Trophoblast cell (in vitro differentiated cells and primary cell): ENCODE measurements around the gene DCLK2.

Experiments
- DNase-seq, 2 donors: peaks; one replicate each; pipeline ENCODE4 v3.0.0-alpha.2; 2016
- H2AFZ ChIP-seq: 2 replicates; pipeline ENCODE4 v1.6.1; 2013; ENCODE audit warnings: low read length, moderate library complexity, mild to moderate bottlenecking; ENCODE audit not compliant: insufficient read depth, poor library complexity
- H2AK5ac ChIP-seq: 2 replicates; pipeline ENCODE4 v1.6.1; 2013; ENCODE audit warnings: mild to moderate bottlenecking, low read length
- H2BK120ac ChIP-seq: 2 replicates; pipeline ENCODE4 v1.6.1; 2013; ENCODE audit warnings: low read length, mild to moderate bottlenecking, moderate library complexity; ENCODE audit not compliant: insufficient read depth, poor library complexity
- H2BK12ac ChIP-seq: 2 replicates; pipeline ENCODE4 v1.6.1; 2013; ENCODE audit warnings: mild to moderate bottlenecking, low read length, moderate library complexity
- H2BK5ac ChIP-seq: 2 replicates; pipeline ENCODE4 v1.6.1; 2013; ENCODE audit warnings: low read length, low read depth, moderate library complexity, mild to moderate bottlenecking; ENCODE audit not compliant: poor library complexity
- H3K14ac ChIP-seq: 2 replicates; pipeline ENCODE4 v1.6.1; 2013; ENCODE audit warnings: mild to moderate bottlenecking, low read length
- H3K18ac ChIP-seq: 2 replicates; pipeline ENCODE4 v1.6.1; 2013; ENCODE audit warnings: mild to moderate bottlenecking, low read length
- H3K23ac ChIP-seq: 2 replicates; pipeline ENCODE4 v1.6.1; 2013; ENCODE audit warnings: low read length
- H3K27ac ChIP-seq: 2 replicates; pipeline ENCODE4 v1.5.1; 2013; ENCODE audit warnings: low read depth, mild to moderate bottlenecking, inconsistent platforms, low read length, moderate library complexity
- H3K27me3 ChIP-seq: 2 replicates; pipeline ENCODE4 v1.6.1; 2013; ENCODE audit warnings: inconsistent platforms, mild to moderate bottlenecking, low read length, moderate library complexity; ENCODE audit not compliant: insufficient read depth
- H3K36me3 ChIP-seq, 2 experiments: 1 replicate in 1 of 2; 2 replicates in 1 of 2; pipeline ENCODE4 v1.6.1; 2013; ENCODE audit warnings: low read length in 2 of 2, mild to moderate bottlenecking in 2 of 2, moderate library complexity in 1 of 2; ENCODE audit not compliant: insufficient read depth in 2 of 2, control insufficient read depth in 1 of 2
- H3K4ac ChIP-seq: 2 replicates; pipeline ENCODE4 v1.6.1; 2013; ENCODE audit warnings: low read depth, mild to moderate bottlenecking, low read length, moderate library complexity
- H3K4me1 ChIP-seq, 2 experiments: 1 replicate in 1 of 2; 2 replicates in 1 of 2; pipeline ENCODE4 v1.6.1; 2013; ENCODE audit warnings: low read length in 2 of 2, mild to moderate bottlenecking in 2 of 2, moderate library complexity in 1 of 2; ENCODE audit not compliant: insufficient read depth in 2 of 2, control insufficient read depth in 1 of 2
- H3K4me2 ChIP-seq: 2 replicates; pipeline ENCODE4 v1.6.1; 2013; ENCODE audit warnings: inconsistent platforms, mild to moderate bottlenecking, low read length, moderate library complexity
- H3K4me3 ChIP-seq: 2 replicates; pipeline ENCODE4 v1.5.1; 2013; ENCODE audit warnings: mild to moderate bottlenecking, low read depth, low read length, inconsistent platforms
- H3K79me1 ChIP-seq: one replicate; pipeline ENCODE4 v1.6.1; 2013; ENCODE audit warnings: low read length
- H3K79me2 ChIP-seq: 2 replicates; pipeline ENCODE4 v1.6.1; 2013; ENCODE audit warnings: low read length, mild to moderate bottlenecking; ENCODE audit not compliant: control insufficient read depth, insufficient read depth, poor library complexity
- H3K9ac ChIP-seq: 2 replicates; pipeline ENCODE4 v1.6.1; 2013; ENCODE audit warnings: mild to moderate bottlenecking, low read length
- H3K9me3 ChIP-seq: 2 replicates; pipeline ENCODE4 v1.6.1; 2013; ENCODE audit warnings: low read depth, mild to moderate bottlenecking, control low read depth, inconsistent platforms, low read length; ENCODE audit not compliant: insufficient read depth
- H4K12ac ChIP-seq: 2 replicates; pipeline ENCODE4 v1.6.1; 2013; ENCODE audit warnings: low read depth, mild to moderate bottlenecking, low read length, moderate library complexity
- H4K8ac ChIP-seq: 2 replicates; pipeline ENCODE4 v1.6.1; 2013; ENCODE audit warnings: low read depth, mild to moderate bottlenecking, low read length, moderate library complexity
- H4K91ac ChIP-seq: one replicate; pipeline ENCODE4 v1.6.1; 2013; ENCODE audit warnings: low read depth, mild to moderate bottlenecking, low read length, moderate library complexity
- WGBS: extraction: QIAGEN DNeasy Blood & Tissue Kit; methylation state at CpG from one replicate; pipeline ENCODE4 v1.1.7; 2013; ENCODE audit warnings: missing lambda C conversion rate; ENCODE audit not compliant: insufficient read length, insufficient coverage; ENCODE audit errors: extremely low coverage; 5-methylcytosine and 5-hydroxymethylcytosine counted together

DCLK2 gene

GRCh38 chr4:150136481-150136880 lies 58.2 kb downstream of the DCLK2 start:
- Histone ChIP-seq H3K79me2 (no peaks in the 10 kb centered on the region), H4K12ac (no peak overlapping the region), H3K79me1 (no peaks in the 10 kb centered on the region)

GRCh38 chr4:150139297-150139865 lies 61.1 kb downstream of the DCLK2 start:
- Histone ChIP-seq H3K18ac (no peak overlapping the region), H3K9ac (peak overlapping the region; percentile 40), H3K4ac (no peak overlapping the region), H2BK5ac (no peak overlapping the region), H4K12ac (no peak overlapping the region), H3K27ac (no peak overlapping the region), H3K27me3 (no peaks in the 10 kb centered on the region), H3K9me3 (no peaks in the 10 kb centered on the region), H2BK12ac (no peak overlapping the region), H3K14ac (no peak overlapping the region), H3K79me2 (no peaks in the 10 kb centered on the region), H3K23ac (peak overlapping the region; percentile 49), H2AK5ac (no peak overlapping the region), H3K4me2 (no peak overlapping the region), H3K4me3 (no peak overlapping the region), H3K4me1 (no peaks in the 10 kb centered on the region), H3K79me1 (no peaks in the 10 kb centered on the region), H2AFZ (no peak overlapping the region), H2BK120ac (no peak overlapping the region), H4K8ac (no peak overlapping the region), H4K91ac (no peak overlapping the region), H3K36me3 (no peaks in the 10 kb centered on the region)
- no peak for DNase-seq
- no CpG with 5 or more reads among the region's 4 CpGs for WGBS

More at GRCh38 chr4:150136481-150136880, 58.2 kb downstream of the DCLK2 start:
- no peak for DNase-seq
- H2BK12ac ChIP-seq = no peak overlapping the region
- H4K8ac ChIP-seq = no peak overlapping the region
- no peak overlapping the region for H3K27ac ChIP-seq
- no peaks in the 10 kb centered on the region for H3K36me3 ChIP-seq
- H2AK5ac ChIP-seq = no peak overlapping the region
- no peak overlapping the region for H3K9ac ChIP-seq
- H3K27me3 ChIP-seq = no peaks in the 10 kb centered on the region
- H4K91ac ChIP-seq = no peak overlapping the region
- no peak overlapping the region for H3K14ac ChIP-seq
- no peak overlapping the region for H2BK120ac ChIP-seq
- H2BK5ac ChIP-seq = no peak overlapping the region
- H3K4me2 ChIP-seq = no peak overlapping the region
- H3K4ac ChIP-seq = no peak overlapping the region
- H2AFZ ChIP-seq = no peak overlapping the region
- H3K4me3 ChIP-seq = no peak overlapping the region
- H3K18ac ChIP-seq = no peak overlapping the region
- no peaks in the 10 kb centered on the region for H3K9me3 ChIP-seq
- H3K23ac ChIP-seq = no peak overlapping the region
- H3K4me1 ChIP-seq = no peaks in the 10 kb centered on the region

DNA sequence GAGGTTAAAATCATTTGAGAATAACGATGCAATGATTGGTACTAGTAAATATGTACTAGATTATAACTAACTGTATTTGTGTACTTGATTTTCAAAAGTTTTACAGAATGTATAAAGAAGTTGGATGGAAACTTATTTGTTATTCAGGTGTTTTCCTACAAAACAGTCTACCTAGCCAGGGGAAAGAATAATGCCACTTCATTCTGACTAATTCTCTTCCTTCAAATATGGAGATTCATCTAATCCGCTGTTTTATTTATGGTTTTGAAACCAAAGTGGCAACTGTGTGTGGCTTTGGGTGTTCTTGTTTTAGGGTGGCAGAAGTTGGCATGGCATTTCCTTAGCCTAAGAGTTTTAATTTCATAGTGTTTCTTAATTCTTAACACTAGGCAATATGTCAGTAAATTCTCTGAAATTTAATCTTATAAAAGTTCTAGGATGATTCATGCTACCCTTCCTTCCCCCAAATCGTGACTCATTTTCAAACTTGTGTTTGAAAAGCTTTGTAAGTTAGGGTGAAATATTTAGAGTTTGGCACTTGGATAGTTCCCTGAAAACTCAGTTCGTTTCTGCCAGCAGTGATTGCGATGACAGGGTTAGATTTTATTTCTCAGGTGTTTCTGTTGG lies 62.6 kb downstream of the DCLK2 start:
- H3K4me1 ChIP-seq = no peaks in the 10 kb centered on the region
- H3K4ac ChIP-seq = no peak overlapping the region
- H4K12ac ChIP-seq = no peak overlapping the region
- H4K91ac ChIP-seq = no peak overlapping the region
- H3K79me2 ChIP-seq = no peaks in the 10 kb centered on the region
- no peaks in the 10 kb centered on the region for H3K79me1 ChIP-seq
- no peak overlapping the region for H3K4me2 ChIP-seq
- H2BK12ac ChIP-seq = no peak overlapping the region
- H4K8ac ChIP-seq = no peak overlapping the region
- no peak overlapping the region for H2BK120ac ChIP-seq
- H3K9me3 ChIP-seq = no peaks in the 10 kb centered on the region
- no peak overlapping the region for H3K27ac ChIP-seq
- H3K36me3 ChIP-seq = no peaks in the 10 kb centered on the region
- DNase-seq = no peak
- H2AK5ac ChIP-seq = no peak overlapping the region
- H3K14ac ChIP-seq = no peak overlapping the region
- H3K18ac ChIP-seq = no peak overlapping the region
- H2AFZ ChIP-seq = no peak overlapping the region
- no peak overlapping the region for H3K4me3 ChIP-seq
- no peak overlapping the region for H3K9ac ChIP-seq
- no CpG with 5 or more reads among the region's 5 CpGs for WGBS
- H3K23ac ChIP-seq = no peak overlapping the region
- H3K27me3 ChIP-seq = no peaks in the 10 kb centered on the region
- no peak overlapping the region for H2BK5ac ChIP-seq

DNA sequence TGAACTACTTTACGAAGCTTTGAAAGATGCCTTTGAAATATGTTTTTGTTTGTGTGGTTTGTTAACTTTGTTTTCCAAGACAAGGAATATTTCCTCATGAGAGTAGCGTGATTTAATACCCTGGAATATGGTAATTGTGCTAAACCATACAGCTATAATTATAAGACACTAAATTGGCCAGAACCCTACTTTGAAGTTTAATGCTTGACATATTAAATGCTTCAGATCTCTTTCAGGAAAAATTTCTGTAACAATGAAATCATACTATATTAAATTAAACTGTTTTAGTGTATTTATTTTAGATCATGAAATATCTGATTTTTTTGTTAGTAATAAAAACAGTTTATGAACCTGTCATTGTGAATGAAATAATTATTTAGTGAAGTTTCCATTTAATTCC lies 63.5 kb downstream of the DCLK2 start:
- Histone ChIP-seq H3K18ac (no peak overlapping the region), H2BK120ac (no peak overlapping the region), H3K36me3 (no peaks in the 10 kb centered on the region), H3K79me1 (no peaks in the 10 kb centered on the region), H4K91ac (no peak overlapping the region), H3K23ac (no peak overlapping the region), H3K9me3 (no peaks in the 10 kb centered on the region), H3K27me3 (no peaks in the 10 kb centered on the region), H2AFZ (no peak overlapping the region), H3K9ac (no peak overlapping the region), H4K8ac (no peak overlapping the region), H3K27ac (no peak overlapping the region), H3K79me2 (no peaks in the 10 kb centered on the region), H4K12ac (no peak overlapping the region), H3K14ac (no peak overlapping the region), H2BK12ac (no peak overlapping the region), H2BK5ac (no peak overlapping the region), H2AK5ac (no peak overlapping the region), H3K4ac (no peak overlapping the region), H3K4me3 (no peak overlapping the region), H3K4me1 (no peaks in the 10 kb centered on the region), H3K4me2 (no peak overlapping the region)
- no CpG with 5 or more reads among the region's 2 CpGs for WGBS
- no peak for DNase-seq
